Measurements from ENCODE around the gene HDAC5. TPM values are rescaled to one million over a fixed set of nuclear protein-coding genes. Genes with fewer than 3 reads are reported as not detected.
A peak's percentile ranks its signal among the peaks of the same experiment; 100 is the strongest.

The HDAC5 gene
- polyA plus RNA-seq, 1 of the 3 experiments (the other 2 are of a cell fraction), result 19.0 TPM

DNA sequence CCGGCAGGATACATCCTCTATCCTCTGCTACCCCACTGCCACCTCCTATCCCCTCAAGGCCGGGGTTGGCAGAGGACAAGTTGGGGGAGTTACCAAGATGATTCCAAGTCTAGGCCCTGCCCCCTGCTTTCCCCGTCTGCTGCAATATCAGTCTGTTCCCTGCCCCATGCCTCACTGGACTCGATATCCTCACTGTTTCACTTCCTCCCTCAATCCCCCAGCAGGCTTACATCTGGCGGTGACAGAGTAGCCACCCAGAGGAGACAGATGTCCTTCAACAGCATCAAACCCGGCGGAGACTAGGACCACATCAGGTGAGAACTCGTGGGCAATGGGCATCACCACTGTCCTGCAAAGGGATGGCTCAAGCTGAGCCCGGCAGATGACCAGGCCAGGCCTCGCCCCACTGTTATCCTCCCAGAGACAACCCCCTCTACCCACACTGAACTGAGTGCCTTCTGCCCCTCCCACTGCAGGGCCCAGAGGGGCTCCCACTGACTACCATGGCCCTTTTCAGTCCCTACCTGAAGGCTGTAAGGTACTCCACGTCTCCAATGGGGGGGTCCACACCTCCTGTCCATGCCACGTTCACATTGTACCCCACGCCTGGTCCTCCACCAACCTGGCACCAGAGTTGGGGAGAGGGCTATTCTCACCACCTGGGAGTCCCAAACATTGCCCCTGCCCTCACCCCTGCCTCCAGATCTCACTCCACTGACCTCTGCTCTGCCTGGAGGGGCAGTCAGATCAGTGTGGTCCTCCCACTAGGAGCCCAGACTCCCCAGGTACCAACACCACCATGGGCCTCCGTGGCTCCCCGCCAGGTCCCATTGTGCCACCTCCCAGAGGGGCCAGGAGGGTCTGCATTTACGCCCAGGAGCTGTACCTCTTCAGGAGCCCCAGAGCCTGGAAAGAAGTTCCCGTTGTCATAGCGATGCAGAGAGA, 43.3 kb downstream of the HDAC5 start:
- WGBS (ENCODE audit: low lambda C conversion rate), result 88% methylated on average over 15 of the region's 18 CpGs
- Histone ChIP-seq H3K4me2 (no peak overlapping the region), H3K79me2 (ENCODE audit: insufficient read depth) (no peaks in the 10 kb centered on the region), H2AFZ (ENCODE audit: low read depth) (no peak overlapping the region), H3K9ac (no peak overlapping the region), H4K20me1 (ENCODE audit: insufficient read depth) (no peaks in the 10 kb centered on the region), H3K9me3 (no peaks in the 10 kb centered on the region), H3K36me3 (replicated peaks in 1 of 2; ENCODE audit: control insufficient read depth in 1 of 2, insufficient read depth in 2 of 2, low read length in 1 of 2) (peaks cover 17 to 49% of the 10 kb centered on the region in 2 experiments), H3K9me2 (no peaks in the 10 kb centered on the region), H3K4me3 (ENCODE audit: low read depth in 2 of 2, low read length in 1 of 2) (no peak overlapping the region), H3K27ac (ENCODE audit: low read depth in 2 of 2, low read length in 1 of 2) (no peak overlapping the region), H3K4me1 (ENCODE audit: control insufficient read depth in 1 of 2, insufficient read depth in 2 of 2, low read depth in 1 of 2, low read length in 1 of 2) (no peaks in the 10 kb centered on the region; a peak in 1 of 4 replicates), H3K27me3 (ENCODE audit: insufficient read depth) (no peaks in the 10 kb centered on the region), H3F3A (replicated peaks; ENCODE audit: insufficient read depth) (peaks cover 5% of the 10 kb centered on the region)
- POLR2A ChIA-PET, result interaction anchor here (0.6 kb wide), 2 partner anchors 881 to 1057 kb away, joined by 3 to 4 read pairs; no protein-coding TSS in a partner anchor
- CTCF ChIA-PET, result interaction anchor here (0.7 to 0.8 kb wide), 2 partner anchors 16 to 35 kb away, joined by 3 to 6 read pairs; no protein-coding TSS in a partner anchor
- peak; percentile 16 for DNase-seq
- TF ChIP-seq RAD21 (IDR thresholded peaks at IDR 0.05; ENCODE audit: low read length) (no peak), TAF1 (IDR thresholded peaks at IDR 0.05; ENCODE audit: borderline replicate concordance, low read depth, low read length) (no peak), NFIC (IDR thresholded peaks at IDR 0.05; ENCODE audit: borderline replicate concordance) (no peak), JUND (IDR thresholded peaks at IDR 0.05) (no peak), SIN3A (IDR thresholded peaks at IDR 0.05; ENCODE audit: borderline replicate concordance, low read depth, low read length) (no peak), FOXM1 (IDR thresholded peaks at IDR 0.05; ENCODE audit: low read depth) (no peak), POLR2AphosphoS5 (IDR thresholded peaks at IDR 0.05; ENCODE audit: low read depth, low read length) (no peak), RXRA (IDR thresholded peaks at IDR 0.05; ENCODE audit: borderline replicate concordance, low read depth) (no peak), MXI1 (IDR thresholded peaks at IDR 0.05; ENCODE audit: low read depth, low read length) (no peak), SMC3 (IDR thresholded peaks at IDR 0.05; ENCODE audit: low read depth, low read length) (no peak)
- TF ChIP-seq, protein P1, sequence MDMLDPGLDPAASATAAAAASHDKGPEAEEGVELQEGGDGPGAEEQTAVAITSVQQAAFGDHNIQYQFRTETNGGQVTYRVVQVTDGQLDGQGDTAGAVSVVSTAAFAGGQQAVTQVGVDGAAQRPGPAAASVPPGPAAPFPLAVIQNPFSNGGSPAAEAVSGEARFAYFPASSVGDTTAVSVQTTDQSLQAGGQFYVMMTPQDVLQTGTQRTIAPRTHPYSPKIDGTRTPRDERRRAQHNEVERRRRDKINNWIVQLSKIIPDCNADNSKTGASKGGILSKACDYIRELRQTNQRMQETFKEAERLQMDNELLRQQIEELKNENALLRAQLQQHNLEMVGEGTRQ (IDR thresholded peaks at IDR 0.05; ENCODE audit: borderline replicate concordance, low read depth, low read length), result no peak
- TF ChIP-seq, protein P2, sequence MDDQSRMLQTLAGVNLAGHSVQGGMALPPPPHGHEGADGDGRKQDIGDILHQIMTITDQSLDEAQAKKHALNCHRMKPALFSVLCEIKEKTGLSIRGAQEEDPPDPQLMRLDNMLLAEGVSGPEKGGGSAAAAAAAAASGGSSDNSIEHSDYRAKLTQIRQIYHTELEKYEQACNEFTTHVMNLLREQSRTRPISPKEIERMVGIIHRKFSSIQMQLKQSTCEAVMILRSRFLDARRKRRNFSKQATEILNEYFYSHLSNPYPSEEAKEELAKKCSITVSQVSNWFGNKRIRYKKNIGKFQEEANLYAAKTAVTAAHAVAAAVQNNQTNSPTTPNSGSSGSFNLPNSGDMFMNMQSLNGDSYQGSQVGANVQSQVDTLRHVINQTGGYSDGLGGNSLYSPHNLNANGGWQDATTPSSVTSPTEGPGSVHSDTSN (IDR thresholded peaks at IDR 0.05), result no peak
- TF ChIP-seq, protein P3, sequence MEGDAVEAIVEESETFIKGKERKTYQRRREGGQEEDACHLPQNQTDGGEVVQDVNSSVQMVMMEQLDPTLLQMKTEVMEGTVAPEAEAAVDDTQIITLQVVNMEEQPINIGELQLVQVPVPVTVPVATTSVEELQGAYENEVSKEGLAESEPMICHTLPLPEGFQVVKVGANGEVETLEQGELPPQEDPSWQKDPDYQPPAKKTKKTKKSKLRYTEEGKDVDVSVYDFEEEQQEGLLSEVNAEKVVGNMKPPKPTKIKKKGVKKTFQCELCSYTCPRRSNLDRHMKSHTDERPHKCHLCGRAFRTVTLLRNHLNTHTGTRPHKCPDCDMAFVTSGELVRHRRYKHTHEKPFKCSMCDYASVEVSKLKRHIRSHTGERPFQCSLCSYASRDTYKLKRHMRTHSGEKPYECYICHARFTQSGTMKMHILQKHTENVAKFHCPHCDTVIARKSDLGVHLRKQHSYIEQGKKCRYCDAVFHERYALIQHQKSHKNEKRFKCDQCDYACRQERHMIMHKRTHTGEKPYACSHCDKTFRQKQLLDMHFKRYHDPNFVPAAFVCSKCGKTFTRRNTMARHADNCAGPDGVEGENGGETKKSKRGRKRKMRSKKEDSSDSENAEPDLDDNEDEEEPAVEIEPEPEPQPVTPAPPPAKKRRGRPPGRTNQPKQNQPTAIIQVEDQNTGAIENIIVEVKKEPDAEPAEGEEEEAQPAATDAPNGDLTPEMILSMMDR (IDR thresholded peaks at IDR 0.05), result no peak
- TF ChIP-seq, protein P4, sequence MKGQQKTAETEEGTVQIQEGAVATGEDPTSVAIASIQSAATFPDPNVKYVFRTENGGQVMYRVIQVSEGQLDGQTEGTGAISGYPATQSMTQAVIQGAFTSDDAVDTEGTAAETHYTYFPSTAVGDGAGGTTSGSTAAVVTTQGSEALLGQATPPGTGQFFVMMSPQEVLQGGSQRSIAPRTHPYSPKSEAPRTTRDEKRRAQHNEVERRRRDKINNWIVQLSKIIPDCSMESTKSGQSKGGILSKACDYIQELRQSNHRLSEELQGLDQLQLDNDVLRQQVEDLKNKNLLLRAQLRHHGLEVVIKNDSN (IDR thresholded peaks at IDR 0.05; ENCODE audit: borderline replicate concordance, low read depth), result no peak
- TF ChIP-seq, protein P5, sequence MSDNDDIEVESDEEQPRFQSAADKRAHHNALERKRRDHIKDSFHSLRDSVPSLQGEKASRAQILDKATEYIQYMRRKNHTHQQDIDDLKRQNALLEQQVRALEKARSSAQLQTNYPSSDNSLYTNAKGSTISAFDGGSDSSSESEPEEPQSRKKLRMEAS (IDR thresholded peaks at IDR 0.05; ENCODE audit: low read depth), result no peak
